GM12873 (cell line): ENCODE results near the gene RAB37.

Experiments
- CTCF ChIP-seq: IDR thresholded peaks from 2 replicates; pipeline ENCODE4 v1.5.1; 2012; ENCODE audit warnings: low read depth, mild to moderate bottlenecking, moderate library complexity, low read length, control low read depth; ENCODE audit not compliant: insufficient read depth; ENCODE audit errors: missing control alignments

Gene RAB37

GRCh38 chr17:74795327-74796020, 58.4 kb downstream of the RAB37 start:
- no peak for TF ChIP-seq CTCF

DNA sequence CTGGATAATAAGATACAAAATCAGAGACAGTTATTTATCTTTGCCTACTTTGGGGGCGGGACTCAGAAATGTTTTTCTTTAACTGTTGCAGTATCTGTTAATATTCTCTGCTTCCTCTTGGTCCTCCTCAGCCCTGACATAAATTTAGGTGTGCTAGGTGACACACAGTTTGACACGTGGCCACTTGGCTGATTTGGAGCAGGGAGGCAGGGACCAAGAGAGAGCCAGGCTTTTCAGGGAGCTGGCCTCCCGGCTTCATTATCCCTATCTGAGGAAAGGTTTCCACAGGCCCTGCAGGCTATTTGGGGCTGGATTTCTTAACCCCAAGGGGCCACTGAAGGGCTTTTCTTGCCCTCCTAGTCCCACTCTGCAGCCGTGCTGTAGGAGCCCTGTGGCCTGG, 59.2 kb downstream of the RAB37 start:
- no peak for TF ChIP-seq CTCF

DNA sequence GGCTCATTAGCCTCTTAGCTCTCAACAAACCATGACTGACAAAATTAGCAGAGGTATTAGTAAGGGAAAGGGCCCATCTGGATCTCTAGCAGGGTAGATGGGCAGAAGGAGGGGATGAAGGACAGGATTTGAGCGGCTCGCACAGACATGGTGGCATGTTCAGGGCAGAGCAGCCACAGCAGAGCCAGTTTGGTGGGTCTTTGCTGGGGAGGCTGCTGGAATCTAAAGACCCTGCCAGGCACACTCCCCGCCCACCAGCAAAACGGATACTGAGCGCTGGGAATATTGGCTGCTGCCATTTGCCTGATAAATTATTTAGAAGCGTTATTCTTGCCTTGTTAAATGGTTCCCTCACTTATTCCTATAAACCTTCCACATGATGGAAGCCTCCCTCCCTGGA, 59.8 kb downstream of the RAB37 start:
- TF ChIP-seq CTCF = no peak
